GM12892 (cell line): ENCODE results near the gene KRT6B.

Source experiments
- POLR2A ChIP-seq: IDR thresholded peaks from 2 replicates; pipeline ENCODE4 v1.6.1; 2011; ENCODE audit warnings: low read depth, low read length, control low read depth
- TAF1 ChIP-seq: IDR thresholded peaks from 2 replicates; pipeline ENCODE4 v1.6.1; 2011; ENCODE audit warnings: low read depth, mild to moderate bottlenecking, control low read depth, low read length, borderline replicate concordance

GRCh38 chr12:52494518-52494917 lies 42.6 kb upstream of the KRT6B start:
- TF ChIP-seq TAF1 (no peak), POLR2A (no peak)
